ENCODE results near the gene ARID5A. TPM values are rescaled to one million over a fixed set of nuclear protein-coding genes. Genes with fewer than 3 reads are reported as not detected.

Gene ARID5A
- total and polyA plus RNA-seq, 2 donors, result 10.7 to 50.8 TPM

- 83% methylated on average over 4 of the region's 4 CpGs for WGBS
- H3K4me3 ChIP-seq (ENCODE audit: low read depth, low read length), result no peak overlapping the region
- no peak for DNase-seq (ENCODE audit: extremely low spot score)
These were observed 24.7 kb upstream of the ARID5A start for GRCh38 chr2:96511851-96512250.

GRCh38 chr2:96512341-96512740, 24.2 kb upstream of the ARID5A start:
- H3K4me3 ChIP-seq (ENCODE audit: low read depth, low read length), result no peak overlapping the region
- H3K27ac ChIP-seq (ENCODE audit: low read depth), result no peak overlapping the region
- 90% methylated on average over 4 of the region's 4 CpGs for WGBS
- H3K4me1 ChIP-seq (ENCODE audit: insufficient read depth), result no peaks in the 10 kb centered on the region
- no peak for DNase-seq (ENCODE audit: extremely low spot score)
- H3K36me3 ChIP-seq (ENCODE audit: insufficient read depth), result no peaks in the 10 kb centered on the region

More at GRCh38 chr2:96511851-96512250, 24.7 kb upstream of the ARID5A start:
- Histone ChIP-seq H3K4me1 (ENCODE audit: insufficient read depth) (no peaks in the 10 kb centered on the region), H3K36me3 (ENCODE audit: insufficient read depth) (no peaks in the 10 kb centered on the region), H3K27ac (ENCODE audit: low read depth) (no peak overlapping the region)

DNA sequence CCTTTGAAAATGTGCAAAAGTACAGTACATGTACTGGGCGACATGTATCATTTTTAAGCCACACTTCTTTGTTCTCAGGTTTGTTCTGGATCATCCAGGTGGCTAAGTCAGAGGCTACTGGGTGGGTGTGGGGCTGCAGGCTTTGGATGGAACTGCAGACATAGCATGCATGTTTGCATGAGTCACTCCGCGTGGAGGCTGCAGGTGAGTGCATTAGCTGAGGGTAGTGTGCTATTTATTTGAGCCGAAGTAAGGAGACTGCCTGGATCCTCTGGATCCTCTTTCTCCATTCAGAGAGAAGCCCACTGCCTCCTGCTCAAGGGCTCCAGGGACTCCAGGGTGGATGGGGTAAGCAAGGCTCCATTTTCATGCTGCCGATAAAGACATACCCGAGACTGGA, 22.0 kb upstream of the ARID5A start:
- Histone ChIP-seq H3K36me3 (ENCODE audit: insufficient read depth) (no peaks in the 10 kb centered on the region), H3K4me3 (ENCODE audit: low read depth, low read length) (no peak overlapping the region), H3K4me1 (ENCODE audit: insufficient read depth) (no peaks in the 10 kb centered on the region), H3K27ac (ENCODE audit: low read depth) (no peak overlapping the region)
- WGBS, result 84% methylated on average over 6 of the region's 6 CpGs
- no peak for DNase-seq (ENCODE audit: extremely low spot score)

DNA sequence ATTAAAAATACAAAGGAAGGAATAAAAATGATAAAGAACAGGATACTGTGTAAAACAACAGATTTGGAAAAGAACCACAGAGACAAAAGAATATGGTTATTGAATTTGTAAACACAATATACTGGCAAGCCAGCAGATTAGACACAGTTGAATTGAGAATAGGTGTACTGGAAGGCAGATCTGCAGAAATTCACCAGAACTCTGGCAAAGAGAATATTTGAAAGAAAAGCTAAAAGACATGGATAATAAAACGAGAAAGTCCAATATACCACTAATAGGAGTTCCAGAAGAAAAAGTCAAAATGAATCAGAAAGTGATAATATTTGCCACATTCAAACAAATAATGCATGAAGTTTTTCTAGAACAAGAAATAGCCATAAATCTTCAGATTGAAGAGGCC, 19.5 kb upstream of the ARID5A start:
- no peak for DNase-seq (ENCODE audit: extremely low spot score)
- Histone ChIP-seq H3K27ac (ENCODE audit: low read depth) (no peak overlapping the region), H3K4me3 (ENCODE audit: low read depth, low read length) (no peak overlapping the region), H3K4me1 (ENCODE audit: insufficient read depth) (no peaks in the 10 kb centered on the region), H3K36me3 (ENCODE audit: insufficient read depth) (no peaks in the 10 kb centered on the region)
- 88% methylated on average over 1 of the region's 1 CpG for WGBS

- Histone ChIP-seq H3K27ac (ENCODE audit: low read depth) (no peak overlapping the region), H3K4me3 (ENCODE audit: low read depth, low read length) (no peak overlapping the region), H3K36me3 (ENCODE audit: insufficient read depth) (no peaks in the 10 kb centered on the region), H3K4me1 (ENCODE audit: insufficient read depth) (no peaks in the 10 kb centered on the region)
- WGBS, result 82% methylated on average over 4 of the region's 4 CpGs
- DNase-seq (ENCODE audit: extremely low spot score), result no peak
These were observed 16.3 kb upstream of the ARID5A start for GRCh38 chr2:96520231-96520630.

DNA sequence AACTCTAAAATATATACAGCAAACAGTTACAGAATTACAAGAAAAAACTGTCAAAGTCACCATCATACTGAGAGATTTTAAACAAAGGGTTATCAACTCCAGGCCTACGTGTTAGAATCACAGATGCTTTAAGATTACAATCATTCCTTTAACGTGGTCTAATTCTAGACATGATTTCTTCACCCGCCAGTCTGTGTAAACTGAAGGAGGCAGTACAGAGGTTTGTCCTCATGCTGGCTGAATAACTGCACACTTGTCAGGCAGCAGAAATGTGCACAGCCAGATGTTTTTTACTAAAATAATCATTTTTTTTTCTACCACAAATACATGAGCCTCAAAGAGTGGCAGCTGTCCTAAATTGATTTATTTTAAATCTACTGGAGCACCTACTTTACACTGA, 15.9 kb upstream of the ARID5A start:
- no peak overlapping the region for H3K4me3 ChIP-seq (ENCODE audit: low read depth, low read length)
- no peak overlapping the region for H3K27ac ChIP-seq (ENCODE audit: low read depth)
- WGBS, result 61% methylated on average over 3 of the region's 3 CpGs
- no peaks in the 10 kb centered on the region for H3K4me1 ChIP-seq (ENCODE audit: insufficient read depth)
- no peaks in the 10 kb centered on the region for H3K36me3 ChIP-seq (ENCODE audit: insufficient read depth)
- DNase-seq (ENCODE audit: extremely low spot score), result no peak

- Histone ChIP-seq H3K4me3 (ENCODE audit: low read depth, low read length) (no peak overlapping the region), H3K4me1 (ENCODE audit: insufficient read depth) (no peaks in the 10 kb centered on the region), H3K27ac (ENCODE audit: low read depth) (no peak overlapping the region), H3K36me3 (ENCODE audit: insufficient read depth) (no peaks in the 10 kb centered on the region)
- 87% methylated on average over 2 of the region's 2 CpGs for WGBS
- no peak for DNase-seq (ENCODE audit: extremely low spot score)
These were observed 15.3 kb upstream of the ARID5A start for GRCh38 chr2:96521219-96521618.

- H3K27ac ChIP-seq (ENCODE audit: low read depth), result no peak overlapping the region
- H3K4me3 ChIP-seq (ENCODE audit: low read depth, low read length), result no peak overlapping the region
- WGBS, result 78% methylated on average over 9 of the region's 9 CpGs
- no peaks in the 10 kb centered on the region for H3K4me1 ChIP-seq (ENCODE audit: insufficient read depth)
- no peaks in the 10 kb centered on the region for H3K36me3 ChIP-seq (ENCODE audit: insufficient read depth)
- no peak for DNase-seq (ENCODE audit: extremely low spot score)
These were observed 14.0 kb upstream of the ARID5A start for GRCh38 chr2:96522304-96523203.

GRCh38 chr2:96523659-96524481, 12.7 kb upstream of the ARID5A start:
- no peak for DNase-seq (ENCODE audit: extremely low spot score)
- H3K4me3 ChIP-seq (ENCODE audit: low read depth, low read length), result no peak overlapping the region
- WGBS, result 39% methylated on average over 11 of the region's 11 CpGs
- no peak overlapping the region for H3K27ac ChIP-seq (ENCODE audit: low read depth)
- no peaks in the 10 kb centered on the region for H3K4me1 ChIP-seq (ENCODE audit: insufficient read depth)
- no peaks in the 10 kb centered on the region for H3K36me3 ChIP-seq (ENCODE audit: insufficient read depth)

GRCh38 chr2:96524482-96525210, 11.9 kb upstream of the ARID5A start:
- DNase-seq (ENCODE audit: extremely low spot score), result no peak
- H3K27ac ChIP-seq (ENCODE audit: low read depth), result no peak overlapping the region
- no peaks in the 10 kb centered on the region for H3K36me3 ChIP-seq (ENCODE audit: insufficient read depth)
- H3K4me1 ChIP-seq (ENCODE audit: insufficient read depth), result no peaks in the 10 kb centered on the region
- no peak overlapping the region for H3K4me3 ChIP-seq (ENCODE audit: low read depth, low read length)
- 82% methylated on average over 15 of the region's 15 CpGs for WGBS

- 91% methylated on average over 4 of the region's 4 CpGs for WGBS
- no peaks in the 10 kb centered on the region for H3K4me1 ChIP-seq (ENCODE audit: insufficient read depth)
- H3K4me3 ChIP-seq (ENCODE audit: low read depth, low read length), result no peak overlapping the region
- no peak overlapping the region for H3K27ac ChIP-seq (ENCODE audit: low read depth)
- H3K36me3 ChIP-seq (ENCODE audit: insufficient read depth), result no peaks in the 10 kb centered on the region
- DNase-seq (ENCODE audit: extremely low spot score), result no peak
These were observed 11.4 kb upstream of the ARID5A start for GRCh38 chr2:96525211-96525507.

DNA sequence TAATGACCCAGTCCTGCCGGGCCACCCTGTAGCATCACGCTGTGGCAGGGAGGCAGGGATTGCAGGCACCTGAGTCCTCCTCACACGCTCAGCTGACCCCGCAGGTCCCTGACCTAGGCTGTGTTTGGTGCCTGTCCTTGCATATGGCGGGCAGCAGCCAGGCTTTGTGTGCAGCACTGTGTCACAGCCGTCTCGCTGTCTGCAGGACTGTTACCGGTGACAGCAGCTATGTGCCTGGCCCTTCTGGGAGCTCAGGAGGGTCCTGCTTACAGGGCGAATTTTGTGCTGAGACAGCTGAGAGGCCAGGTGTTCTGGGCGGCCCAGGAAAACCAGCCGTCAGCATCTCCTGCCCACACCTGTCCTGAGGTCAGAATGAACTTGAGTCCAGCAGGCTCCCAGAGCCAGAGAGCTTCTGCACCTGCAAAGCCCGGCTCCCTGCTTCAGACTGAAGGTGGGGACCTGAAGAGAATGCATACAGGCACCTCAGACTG, 10.4 kb upstream of the ARID5A start:
- H3K36me3 ChIP-seq (ENCODE audit: insufficient read depth), result no peaks in the 10 kb centered on the region
- DNase-seq (ENCODE audit: extremely low spot score), result no peak
- H3K4me3 ChIP-seq (ENCODE audit: low read depth, low read length), result no peak overlapping the region
- WGBS, result 98% methylated on average over 12 of the region's 12 CpGs
- H3K27ac ChIP-seq (ENCODE audit: low read depth), result no peak overlapping the region
- H3K4me1 ChIP-seq (ENCODE audit: insufficient read depth), result no peaks in the 10 kb centered on the region

DNA sequence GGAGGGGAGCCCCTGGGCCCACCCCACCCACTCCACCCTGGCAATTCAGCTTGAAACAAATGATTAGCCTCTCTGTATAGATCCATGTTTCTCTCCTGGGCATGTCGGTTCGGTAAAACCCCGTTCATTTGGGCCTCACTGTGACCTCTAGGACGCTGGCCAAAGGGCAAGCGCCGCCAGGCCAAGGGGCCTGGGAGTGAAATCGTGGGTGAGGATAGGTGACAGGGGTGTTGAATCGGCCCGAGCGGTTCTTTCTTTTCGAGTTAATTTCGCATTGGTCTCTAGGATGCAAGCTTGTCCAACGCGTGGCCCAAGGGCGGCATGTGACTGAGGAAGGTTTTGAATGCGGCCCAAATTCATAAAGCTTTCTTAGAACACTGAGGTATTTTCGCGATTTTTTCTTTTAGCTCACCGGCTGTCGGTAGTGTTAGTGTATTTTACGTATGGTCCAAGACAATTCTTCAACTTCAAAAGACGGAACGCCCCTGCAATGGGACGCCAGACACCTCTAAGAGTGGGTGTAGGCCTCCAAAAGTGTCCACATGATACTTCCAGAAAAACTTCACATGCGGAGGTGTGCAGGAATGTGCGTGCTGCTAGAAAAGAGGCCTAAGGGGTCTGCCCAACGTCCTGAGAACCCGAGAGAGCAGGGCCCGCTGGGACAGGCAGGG, 9.8 kb upstream of the ARID5A start:
- Histone ChIP-seq H3K36me3 (ENCODE audit: insufficient read depth) (no peaks in the 10 kb centered on the region), H3K4me1 (ENCODE audit: insufficient read depth) (no peaks in the 10 kb centered on the region), H3K4me3 (ENCODE audit: low read depth, low read length) (peak overlapping the region; percentile 41), H3K27ac (ENCODE audit: low read depth) (peak overlapping the region; percentile 55)
- 82% methylated on average over 29 of the region's 29 CpGs for WGBS
- DNase-seq (ENCODE audit: extremely low spot score), result no peak

All from urinary bladder (tissue), 4 donors.